ENCODE data around the gene CRYGN.

- TF ChIP-seq, protein P1, sequence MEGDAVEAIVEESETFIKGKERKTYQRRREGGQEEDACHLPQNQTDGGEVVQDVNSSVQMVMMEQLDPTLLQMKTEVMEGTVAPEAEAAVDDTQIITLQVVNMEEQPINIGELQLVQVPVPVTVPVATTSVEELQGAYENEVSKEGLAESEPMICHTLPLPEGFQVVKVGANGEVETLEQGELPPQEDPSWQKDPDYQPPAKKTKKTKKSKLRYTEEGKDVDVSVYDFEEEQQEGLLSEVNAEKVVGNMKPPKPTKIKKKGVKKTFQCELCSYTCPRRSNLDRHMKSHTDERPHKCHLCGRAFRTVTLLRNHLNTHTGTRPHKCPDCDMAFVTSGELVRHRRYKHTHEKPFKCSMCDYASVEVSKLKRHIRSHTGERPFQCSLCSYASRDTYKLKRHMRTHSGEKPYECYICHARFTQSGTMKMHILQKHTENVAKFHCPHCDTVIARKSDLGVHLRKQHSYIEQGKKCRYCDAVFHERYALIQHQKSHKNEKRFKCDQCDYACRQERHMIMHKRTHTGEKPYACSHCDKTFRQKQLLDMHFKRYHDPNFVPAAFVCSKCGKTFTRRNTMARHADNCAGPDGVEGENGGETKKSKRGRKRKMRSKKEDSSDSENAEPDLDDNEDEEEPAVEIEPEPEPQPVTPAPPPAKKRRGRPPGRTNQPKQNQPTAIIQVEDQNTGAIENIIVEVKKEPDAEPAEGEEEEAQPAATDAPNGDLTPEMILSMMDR (IDR thresholded peaks at IDR 0.05; ENCODE audit: poor library complexity) = no peak
- no peak for TF ChIP-seq EZH2phosphoT487 (IDR thresholded peaks at IDR 0.05; ENCODE audit: low read depth, severe bottlenecking, unreplicated experiment)
- no peak for TF ChIP-seq EZH2 (IDR thresholded peaks at IDR 0.05; ENCODE audit: borderline replicate concordance)
Measured at GRCh38 chr7:151437159-151437553, 2.8 kb downstream of the CRYGN start.

Data from hepatocyte (in vitro differentiated cells).